NCI-H2227 treated with DMSO at 0.1 percent for 48 hours (cell line): ENCODE measurements around the gene TRIM45.

Experiments
- DNase-seq: peaks from one replicate; lab custom pipeline; 2025; lab: John Stamatoyannopoulos, UW

TRIM45 gene

GRCh38 chr1:117098287-117098890, 23.2 kb downstream of the TRIM45 start:
- no peak for DNase-seq

GRCh38 chr1:117097443-117097842, 24.1 kb downstream of the TRIM45 start:
- DNase-seq: no peak

- DNase-seq: no peak
Measured at GRCh38 chr1:117096951-117097408, 24.6 kb downstream of the TRIM45 start.

- no peak for DNase-seq
Measured at GRCh38 chr1:117094841-117095604, 26.5 kb downstream of the TRIM45 start.

GRCh38 chr1:117093870-117094621, 27.5 kb downstream of the TRIM45 start:
- DNase-seq: no peak

GRCh38 chr1:117093091-117093534, 28.4 kb downstream of the TRIM45 start:
- DNase-seq: no peak

- DNase-seq: no peak
Measured at GRCh38 chr1:117092594-117092993, 29.0 kb downstream of the TRIM45 start.

GRCh38 chr1:117089996-117090395, 31.6 kb downstream of the TRIM45 start:
- no peak for DNase-seq

- DNase-seq: no peak
Measured at GRCh38 chr1:117087686-117088085, 33.9 kb downstream of the TRIM45 start.

GRCh38 chr1:117084231-117084630, 37.3 kb downstream of the TRIM45 start:
- DNase-seq: no peak

GRCh38 chr1:117079737-117080136, 41.8 kb downstream of the TRIM45 start:
- DNase-seq: no peak

- no peak for DNase-seq
Measured at GRCh38 chr1:117077267-117077666, 44.3 kb downstream of the TRIM45 start.

- DNase-seq: no peak
Measured at GRCh38 chr1:117076648-117077047, 44.9 kb downstream of the TRIM45 start.

- DNase-seq: no peak
Measured at GRCh38 chr1:117070124-117070523, 51.4 kb downstream of the TRIM45 start.

GRCh38 chr1:117069220-117069844, 52.2 kb downstream of the TRIM45 start:
- no peak for DNase-seq

- DNase-seq: no peak
Measured at GRCh38 chr1:117068580-117068979, 53.0 kb downstream of the TRIM45 start.

GRCh38 chr1:117067533-117068370, 53.8 kb downstream of the TRIM45 start:
- DNase-seq: peak; percentile 72

GRCh38 chr1:117066367-117066766, 55.2 kb downstream of the TRIM45 start:
- no peak for DNase-seq

GRCh38 chr1:117061986-117062415, 59.5 kb downstream of the TRIM45 start:
- DNase-seq: no peak
